HG03139 (cell line): ENCODE results near the gene ZMYM2.

Source experiments
- ATAC-seq: cut with Tn5 transposase; IDR thresholded peaks from one replicate; pipeline ENCODE4 v1.9.1; 2021; ENCODE audit not compliant: unreplicated experiment

Gene ZMYM2

GRCh38 chr13:20102525-20103180 is 144.1 kb downstream of the ZMYM2 start:
- ATAC-seq = no peak

- ATAC-seq = no peak
These were observed 146.7 kb downstream of the ZMYM2 start for GRCh38 chr13:20105161-20105689.

GRCh38 chr13:20106742-20107141 is 148.2 kb downstream of the ZMYM2 start:
- no peak for ATAC-seq

GRCh38 chr13:20109037-20109436 is 150.5 kb downstream of the ZMYM2 start:
- no peak for ATAC-seq

GRCh38 chr13:20114066-20114610 is 155.6 kb downstream of the ZMYM2 start:
- no peak for ATAC-seq

- no peak for ATAC-seq
These were observed 157.7 kb downstream of the ZMYM2 start for GRCh38 chr13:20116213-20116612.

GRCh38 chr13:20118268-20119140 is 160.0 kb downstream of the ZMYM2 start:
- ATAC-seq = no peak

GRCh38 chr13:20119960-20120359 is 161.4 kb downstream of the ZMYM2 start:
- ATAC-seq = no peak

- no peak for ATAC-seq
These were observed 162.6 kb downstream of the ZMYM2 start for GRCh38 chr13:20121159-20121525.

GRCh38 chr13:20124303-20124702 is 165.8 kb downstream of the ZMYM2 start:
- no peak for ATAC-seq

GRCh38 chr13:20125129-20125782 is 166.7 kb downstream of the ZMYM2 start:
- ATAC-seq = no peak

GRCh38 chr13:20125783-20126165 is 167.2 kb downstream of the ZMYM2 start:
- ATAC-seq = no peak

GRCh38 chr13:20126541-20127261 is 168.2 kb downstream of the ZMYM2 start:
- ATAC-seq = no peak

- ATAC-seq = no peak
These were observed 168.7 kb downstream of the ZMYM2 start for GRCh38 chr13:20127262-20127561.

- ATAC-seq = peak; percentile 52
These were observed 169.3 kb downstream of the ZMYM2 start for GRCh38 chr13:20127562-20128458.

- peak; percentile 17 for ATAC-seq
These were observed 170.0 kb downstream of the ZMYM2 start for GRCh38 chr13:20128459-20128931.

GRCh38 chr13:20129076-20129475 is 170.5 kb downstream of the ZMYM2 start:
- no peak for ATAC-seq

- ATAC-seq = no peak
These were observed 171.5 kb downstream of the ZMYM2 start for GRCh38 chr13:20130012-20130411.

- no peak for ATAC-seq
These were observed 172.1 kb downstream of the ZMYM2 start for GRCh38 chr13:20130652-20131051.
